Endodermal cell (in vitro differentiated cells): ENCODE data around the gene CDK5RAP2. TPM values are rescaled to one million over a fixed set of nuclear protein-coding genes. Genes with fewer than 3 reads are reported as not detected.

Experiments used
- DNase-seq: peaks from one replicate; pipeline ENCODE4 v3.0.0-alpha.2; 2017
- H3K27ac ChIP-seq: 2 replicates; pipeline ENCODE4 v1.5.1; 2013; ENCODE audit warnings: mild to moderate bottlenecking, low read depth, low read length, moderate library complexity
- H3K27me3 ChIP-seq: 2 replicates; pipeline ENCODE4 v1.6.1; 2013; ENCODE audit warnings: mild to moderate bottlenecking, low read length, moderate library complexity; ENCODE audit not compliant: insufficient read depth, control insufficient read depth, poor library complexity, severe bottlenecking
- H3K36me3 ChIP-seq: 2 replicates; pipeline ENCODE4 v1.7.0; 2013; ENCODE audit warnings: mild to moderate bottlenecking, low read length, moderate library complexity; ENCODE audit not compliant: control insufficient read depth, insufficient read depth
- H3K4me1 ChIP-seq: one replicate; pipeline ENCODE4 v1.7.0; 2013; ENCODE audit warnings: low read length; ENCODE audit not compliant: control insufficient read depth, insufficient read depth
- H3K4me3 ChIP-seq: 2 replicates; pipeline ENCODE4 v1.5.1; 2013; ENCODE audit warnings: mild to moderate bottlenecking, low read length, moderate library complexity
- H3K9ac ChIP-seq: 2 replicates; pipeline ENCODE4 v1.6.1; 2013; ENCODE audit warnings: mild to moderate bottlenecking, low read length, moderate library complexity; ENCODE audit not compliant: poor library complexity, severe bottlenecking; ENCODE audit errors: extremely low read depth
- H3K9me3 ChIP-seq: 2 replicates; pipeline ENCODE4 v1.6.1; 2013; ENCODE audit warnings: mild to moderate bottlenecking, low read length, moderate library complexity; ENCODE audit not compliant: control insufficient read depth
- H3K27ac Mint-ChIP-seq: 2 replicates; pipeline ENCODE4 v1.8.0; 2020; ENCODE audit warnings: mixed read lengths
- H3K27me3 Mint-ChIP-seq: 2 replicates; pipeline ENCODE4 v1.8.0; 2021; ENCODE audit warnings: mild to moderate bottlenecking, mixed read lengths; ENCODE audit not compliant: insufficient read depth
- H3K36me3 Mint-ChIP-seq: 2 replicates; pipeline ENCODE4 v1.8.0; 2020; ENCODE audit warnings: low read depth, mixed read lengths
- H3K4me1 Mint-ChIP-seq: 2 replicates; pipeline ENCODE4 v1.8.0; 2020; ENCODE audit warnings: mixed read lengths
- H3K4me3 Mint-ChIP-seq: 2 replicates; pipeline ENCODE4 v1.8.0; 2020; ENCODE audit warnings: mild to moderate bottlenecking, moderate library complexity, mixed read lengths
- H3K9me3 Mint-ChIP-seq: 2 replicates; pipeline ENCODE4 v1.8.0; 2020; ENCODE audit warnings: mild to moderate bottlenecking, mixed read lengths
- CTCF ChIP-seq: fragments of 200-600 bp; sonication (generic); conservative IDR thresholded peaks from 2 replicates; pipeline ENCODE4 v1.5.0; 2021; ENCODE audit warnings: antibody characterized with exemption, mild to moderate bottlenecking
- WGBS, 2 experiments: methylation state at CpG; one replicate each; pipeline versions ENCODE4 v1.1.5 to v1.1.7; 2013; ENCODE audit warnings: missing lambda C conversion rate in 2 of 2, mixed read lengths in 1 of 2; ENCODE audit not compliant: insufficient coverage in 1 of 2, insufficient read length in 1 of 2; 5-methylcytosine and 5-hydroxymethylcytosine counted together
- total RNA-seq, 2 donors: library from RNA; stranded (reverse); fragmentation: NEBNext Ultra II Directional in 1 of 2; extraction: Animal tissue kit (Norgen Biotek cat#: 25700) in 1 of 2; gene quantifications; 2 replicates in 1 of 2; 3 replicates in 1 of 2; pipeline ENCODE4 v1.2.1, GENCODE V29; 2021

The CDK5RAP2 gene
- total RNA-seq, 2 donors from 2014 or later, result 68.2 to 92.0 TPM

GRCh38 chr9:120456218-120456617 lies 123.7 kb downstream of the CDK5RAP2 start:
- no peak overlapping the region for H3K4me3 Mint-ChIP-seq
- WGBS, 2 experiments, result 80 to 88% methylated on average over 1 to 3 of the region's 3 CpGs
- H3K9me3 Mint-ChIP-seq, result no peaks in the 10 kb centered on the region
- H3K36me3 ChIP-seq, result peaks cover 76% of the 10 kb centered on the region
- H3K4me1 ChIP-seq, result no peaks in the 10 kb centered on the region
- H3K27ac ChIP-seq, result no peak overlapping the region
- no peaks in the 10 kb centered on the region for H3K27me3 Mint-ChIP-seq
- no peak for TF ChIP-seq CTCF
- no peak overlapping the region for H3K9ac ChIP-seq
- DNase-seq, result peak; percentile 22
- peak overlapping the region; percentile 22 for H3K27ac Mint-ChIP-seq
- no peak overlapping the region for H3K4me3 ChIP-seq
- H3K36me3 Mint-ChIP-seq, result peaks cover 54% of the 10 kb centered on the region
- peaks cover 3% of the 10 kb centered on the region for H3K4me1 Mint-ChIP-seq
- H3K27me3 ChIP-seq, result no peaks in the 10 kb centered on the region
- H3K9me3 ChIP-seq, result no peaks in the 10 kb centered on the region

- no peak overlapping the region for H3K27ac ChIP-seq
- DNase-seq, result no peak
- H3K36me3 Mint-ChIP-seq, result peaks cover 61% of the 10 kb centered on the region
These were observed 125.5 kb downstream of the CDK5RAP2 start for GRCh38 chr9:120454467-120454866.

GRCh38 chr9:120453792-120454191 lies 126.2 kb downstream of the CDK5RAP2 start:
- DNase-seq, result no peak
- H3K4me3 ChIP-seq, result no peak overlapping the region
- TF ChIP-seq CTCF, result no peak
- no peaks in the 10 kb centered on the region for H3K27me3 ChIP-seq
- H3K4me1 ChIP-seq, result no peaks in the 10 kb centered on the region
- no peak overlapping the region for H3K9ac ChIP-seq
- Mint-ChIP-seq H3K36me3 (peaks cover 61% of the 10 kb centered on the region), H3K4me1 (no peaks in the 10 kb centered on the region), H3K9me3 (no peaks in the 10 kb centered on the region), H3K27ac (no peak overlapping the region), H3K4me3 (no peak overlapping the region), H3K27me3 (no peaks in the 10 kb centered on the region)
- no peak overlapping the region for H3K27ac ChIP-seq
- peaks cover 79% of the 10 kb centered on the region for H3K36me3 ChIP-seq
- WGBS, 2 experiments, result 97 to 100% methylated on average over 3 to 4 of the region's 4 CpGs
- no peaks in the 10 kb centered on the region for H3K9me3 ChIP-seq

More at GRCh38 chr9:120454467-120454866, 125.5 kb downstream of the CDK5RAP2 start:
- Histone ChIP-seq H3K27me3 (no peaks in the 10 kb centered on the region), H3K4me3 (no peak overlapping the region), H3K9ac (no peak overlapping the region), H3K9me3 (no peaks in the 10 kb centered on the region), H3K4me1 (no peaks in the 10 kb centered on the region), H3K36me3 (peaks cover 83% of the 10 kb centered on the region)
- H3K9me3 Mint-ChIP-seq, result no peaks in the 10 kb centered on the region
- WGBS, 2 experiments, result 93% methylated on average over 3 of the region's 3 CpGs; no CpG with 5 or more reads in 1 of the 2 experiments
- H3K27me3 Mint-ChIP-seq, result no peaks in the 10 kb centered on the region
- no peaks in the 10 kb centered on the region for H3K4me1 Mint-ChIP-seq
- no peak overlapping the region for H3K27ac Mint-ChIP-seq
- no peak for TF ChIP-seq CTCF
- no peak overlapping the region for H3K4me3 Mint-ChIP-seq
